Thoracic aorta endothelial cell (primary cell): ENCODE measurements around the gene FKBP15. TPM values are rescaled to one million over a fixed set of nuclear protein-coding genes. Genes with fewer than 3 reads are reported as not detected.

Experiments
- total RNA-seq: library from RNA; depleted of rRNA; stranded (reverse); fragments of >200 nt; gene quantifications from 2 replicates; pipeline ENCODE4 v1.2.3, GENCODE V29; 2012

Gene FKBP15, protein sequence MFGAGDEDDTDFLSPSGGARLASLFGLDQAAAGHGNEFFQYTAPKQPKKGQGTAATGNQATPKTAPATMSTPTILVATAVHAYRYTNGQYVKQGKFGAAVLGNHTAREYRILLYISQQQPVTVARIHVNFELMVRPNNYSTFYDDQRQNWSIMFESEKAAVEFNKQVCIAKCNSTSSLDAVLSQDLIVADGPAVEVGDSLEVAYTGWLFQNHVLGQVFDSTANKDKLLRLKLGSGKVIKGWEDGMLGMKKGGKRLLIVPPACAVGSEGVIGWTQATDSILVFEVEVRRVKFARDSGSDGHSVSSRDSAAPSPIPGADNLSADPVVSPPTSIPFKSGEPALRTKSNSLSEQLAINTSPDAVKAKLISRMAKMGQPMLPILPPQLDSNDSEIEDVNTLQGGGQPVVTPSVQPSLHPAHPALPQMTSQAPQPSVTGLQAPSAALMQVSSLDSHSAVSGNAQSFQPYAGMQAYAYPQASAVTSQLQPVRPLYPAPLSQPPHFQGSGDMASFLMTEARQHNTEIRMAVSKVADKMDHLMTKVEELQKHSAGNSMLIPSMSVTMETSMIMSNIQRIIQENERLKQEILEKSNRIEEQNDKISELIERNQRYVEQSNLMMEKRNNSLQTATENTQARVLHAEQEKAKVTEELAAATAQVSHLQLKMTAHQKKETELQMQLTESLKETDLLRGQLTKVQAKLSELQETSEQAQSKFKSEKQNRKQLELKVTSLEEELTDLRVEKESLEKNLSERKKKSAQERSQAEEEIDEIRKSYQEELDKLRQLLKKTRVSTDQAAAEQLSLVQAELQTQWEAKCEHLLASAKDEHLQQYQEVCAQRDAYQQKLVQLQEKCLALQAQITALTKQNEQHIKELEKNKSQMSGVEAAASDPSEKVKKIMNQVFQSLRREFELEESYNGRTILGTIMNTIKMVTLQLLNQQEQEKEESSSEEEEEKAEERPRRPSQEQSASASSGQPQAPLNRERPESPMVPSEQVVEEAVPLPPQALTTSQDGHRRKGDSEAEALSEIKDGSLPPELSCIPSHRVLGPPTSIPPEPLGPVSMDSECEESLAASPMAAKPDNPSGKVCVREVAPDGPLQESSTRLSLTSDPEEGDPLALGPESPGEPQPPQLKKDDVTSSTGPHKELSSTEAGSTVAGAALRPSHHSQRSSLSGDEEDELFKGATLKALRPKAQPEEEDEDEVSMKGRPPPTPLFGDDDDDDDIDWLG
- total RNA-seq = 28.2 and 31.8 TPM in 2 replicates

DNA sequence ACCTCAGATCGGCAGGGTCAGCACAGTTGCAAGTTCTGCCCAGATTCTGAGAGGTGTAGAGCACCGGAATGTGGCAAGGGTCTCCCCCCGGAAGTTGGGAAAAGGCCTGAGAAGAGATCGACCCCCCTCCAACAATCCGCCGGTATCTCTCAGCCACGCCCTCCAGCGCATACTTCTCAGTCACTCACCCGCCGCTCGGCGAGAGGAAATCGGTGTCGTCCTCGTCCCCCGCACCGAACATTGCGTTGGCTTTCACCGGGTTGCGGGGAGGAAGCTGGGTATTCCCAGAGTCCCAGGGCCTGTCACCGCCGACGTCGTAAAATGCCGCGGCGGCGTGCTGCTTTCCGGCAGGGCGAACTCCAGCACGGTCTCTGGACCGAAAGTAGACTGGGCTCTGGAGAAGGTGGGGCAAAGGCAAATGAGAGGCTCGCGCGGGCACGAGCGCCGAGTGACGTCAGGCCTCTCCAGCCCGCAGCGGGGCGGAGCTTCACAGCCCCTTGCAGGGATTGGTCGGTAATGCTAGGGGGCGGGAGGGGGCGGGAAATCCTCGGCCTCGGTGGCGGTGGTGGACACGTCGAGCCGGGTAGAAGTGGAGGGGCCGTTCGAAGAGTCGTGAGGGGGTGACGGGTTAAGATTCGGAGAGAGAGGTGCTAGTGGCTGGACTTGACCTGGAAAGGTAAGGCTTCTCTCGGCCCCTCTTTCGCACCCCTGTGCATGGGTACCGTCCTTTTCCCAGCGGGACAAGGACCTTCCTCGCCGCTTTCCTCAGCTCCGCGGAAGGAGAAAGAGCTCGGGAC lies at the start of gene FKBP15, which contains the start of gene SLC31A1:
TSS of gene FKBP15 (minus strand) at position 275 of the 797 bp plus-strand sequence. CDS start at position 241, 34 bp downstream.
TSS of gene SLC31A1 (plus strand) at position 542 of the 797 bp plus-strand sequence. CDS start 34,605 bp downstream, outside the sequence.

DNA sequence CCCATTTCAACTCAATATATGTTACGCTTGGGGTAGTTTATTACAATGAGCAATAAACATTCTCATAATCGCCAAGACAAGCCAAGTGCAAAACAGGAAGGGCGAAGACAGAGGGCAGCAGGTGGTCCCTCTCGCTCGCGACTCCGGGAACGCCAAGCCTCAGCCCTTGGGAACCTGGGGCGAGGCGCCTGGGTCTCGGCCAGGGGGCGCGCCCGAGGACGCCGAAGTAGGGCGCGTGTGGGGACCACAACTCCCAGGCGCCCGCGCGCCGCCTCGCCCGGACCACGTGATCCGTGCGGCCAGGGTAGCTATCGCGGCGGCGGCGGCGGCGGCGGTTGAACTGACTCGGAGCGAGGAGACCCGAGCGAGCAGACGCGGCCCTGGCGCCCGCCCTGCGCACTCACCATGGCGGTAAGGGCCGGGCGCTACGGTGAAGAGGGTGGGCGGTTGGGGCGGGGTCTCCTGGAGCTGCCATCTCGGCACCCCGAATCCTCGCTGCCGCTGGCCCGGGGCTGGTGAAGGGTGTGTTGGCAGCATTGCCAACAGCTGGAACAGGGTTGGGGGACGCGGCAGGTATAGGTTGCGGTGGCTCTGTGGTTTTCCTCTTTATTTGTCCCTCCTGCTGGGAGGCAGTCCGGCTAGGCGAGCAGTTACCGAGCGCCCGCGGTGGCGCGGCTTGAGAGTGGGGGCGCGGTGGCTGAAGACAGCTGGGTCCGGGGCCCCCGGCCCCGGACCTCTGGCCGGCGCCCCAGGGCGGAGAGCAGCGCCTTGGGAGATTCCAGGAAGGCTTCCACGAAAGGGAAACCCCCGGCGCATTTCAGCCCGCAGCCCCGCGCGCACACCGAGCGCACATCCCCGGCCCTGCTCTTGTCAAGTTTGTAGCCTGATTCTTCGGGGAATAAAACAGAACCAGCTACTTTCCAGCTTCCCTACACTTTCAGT lies 70.1 kb downstream of the FKBP15 start, which contains the start of gene SLC31A2:
TSS of gene SLC31A2 (plus strand) at position 338 of the 942 bp plus-strand sequence. CDS start at position 406, 68 bp downstream.

Other genes starting within 250 kb of the FKBP15 start
- 0.07 and 0.53 TPM in 2 replicates for gene ZNF883, start 209.1 kb downstream of the FKBP15 start, total RNA-seq
- gene ZFP37, start 164.6 kb downstream of the FKBP15 start, total RNA-seq = 1.1 and 1.6 TPM in 2 replicates
- gene SLC31A2, start 70.3 kb downstream of the FKBP15 start, total RNA-seq = 3.7 and 7.1 TPM in 2 replicates
- 22.2 and 27.2 TPM in 2 replicates for gene SLC31A1, start 267 bp upstream of the FKBP15 start, total RNA-seq
- 48.3 and 60.5 TPM in 2 replicates for gene CDC26, start 54.3 kb upstream of the FKBP15 start, total RNA-seq
- gene PRPF4, start 54.4 kb upstream of the FKBP15 start, total RNA-seq = 29.9 and 33.3 TPM in 2 replicates
- not detected in 2 replicates for gene RNF183, start 82.1 kb upstream of the FKBP15 start, total RNA-seq
- gene WDR31, start 119.0 kb upstream of the FKBP15 start, total RNA-seq = 0.50 and 0.53 TPM in 2 replicates
- not detected in 2 replicates for gene BSPRY, start 128.3 kb upstream of the FKBP15 start, total RNA-seq
- 6.0 and 6.2 TPM in 2 replicates for gene HDHD3, start 155.7 kb upstream of the FKBP15 start, total RNA-seq
- gene ALAD, start 180.0 kb upstream of the FKBP15 start, total RNA-seq = 17.6 and 18.7 TPM in 2 replicates
- 55.6 and 64.5 TPM in 2 replicates for gene POLE3, start 189.4 kb upstream of the FKBP15 start, total RNA-seq
- 0.66 and 1.0 TPM in 2 replicates for gene C9orf43, start 189.5 kb upstream of the FKBP15 start, total RNA-seq
- 158 and 214 TPM in 2 replicates for gene RGS3, start 242.4 kb upstream of the FKBP15 start, total RNA-seq